Measurements from ENCODE around the gene GARIN5A.

The GARIN5A gene

GRCh38 chr19:50510121-50510670 is 33.5 kb upstream of the GARIN5A start:
- no peak for DNase-seq (ENCODE audit: low read depth)
- H3K4me3 ChIP-seq (ENCODE audit: low read depth, low read length), result peak overlapping the region; percentile 95

DNA sequence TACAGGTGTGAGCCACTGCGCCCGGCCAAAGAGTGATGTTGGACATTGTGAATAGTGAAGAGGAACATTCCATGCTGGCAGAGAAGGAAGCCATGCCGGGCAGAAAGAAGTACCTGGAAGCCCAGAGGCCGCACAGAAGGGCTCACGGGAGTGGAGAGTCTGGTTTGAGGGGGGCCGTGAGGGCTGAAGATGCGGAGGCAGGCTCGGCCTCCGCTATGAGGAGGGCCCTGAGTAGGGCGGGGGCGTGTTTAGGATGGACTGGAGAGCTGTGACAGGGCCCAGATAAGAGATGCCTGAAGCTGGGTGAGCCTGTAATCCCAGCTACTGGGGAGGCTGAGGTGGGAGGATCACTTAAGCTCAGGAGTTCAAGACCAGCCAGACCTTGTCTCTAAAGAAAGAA is 32.7 kb upstream of the GARIN5A start:
- DNase-seq (ENCODE audit: low read depth), result no peak
- no peak overlapping the region for H3K4me3 ChIP-seq (ENCODE audit: low read depth, low read length)

DNA sequence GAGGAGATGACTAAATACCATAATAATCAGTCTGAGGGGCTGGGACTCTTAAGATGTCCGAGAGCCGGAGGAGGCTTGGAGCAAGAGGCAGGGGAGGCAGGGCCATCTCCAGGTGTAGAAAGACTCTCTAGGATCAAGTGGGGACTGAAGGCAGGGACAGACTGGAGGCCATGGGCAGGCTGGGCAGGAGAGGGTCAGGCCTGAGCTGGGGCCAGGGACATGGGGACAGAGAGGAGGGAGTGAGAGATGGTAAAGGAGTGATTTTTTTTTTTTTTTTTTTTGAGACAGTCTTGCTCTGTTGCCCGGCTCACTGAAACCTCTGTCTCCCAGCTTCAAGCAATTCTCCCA is 32.2 kb upstream of the GARIN5A start:
- no peak overlapping the region for H3K4me3 ChIP-seq (ENCODE audit: low read depth, low read length)

DNA sequence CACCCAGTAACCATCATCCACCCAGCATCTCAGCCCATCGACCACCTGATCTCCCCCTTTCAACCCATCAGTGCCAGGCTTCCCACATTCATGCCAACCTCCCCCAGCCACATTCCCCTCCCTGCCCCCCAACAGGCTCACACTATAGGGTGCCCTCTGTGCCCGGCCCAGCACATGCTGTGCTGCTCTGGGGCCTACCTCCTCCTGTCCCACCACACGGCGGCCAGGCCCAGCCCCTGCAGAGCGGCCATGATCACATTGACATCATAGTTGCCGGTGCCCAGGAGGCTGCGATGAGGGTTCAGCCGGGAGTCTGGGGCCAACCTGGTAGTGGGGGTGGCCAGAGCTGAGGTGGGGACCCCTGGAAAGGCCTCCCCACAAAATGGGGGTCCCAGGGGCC is 30.7 kb upstream of the GARIN5A start:
- DNase-seq (ENCODE audit: low read depth), result no peak
- H3K4me3 ChIP-seq (ENCODE audit: low read depth, low read length), result no peak overlapping the region

More for the DNA sequence above, 32.2 kb upstream of the GARIN5A start:
- no peak for DNase-seq (ENCODE audit: low read depth)

- H3K4me3 ChIP-seq (ENCODE audit: low read depth, low read length), result no peak overlapping the region
- no peak for DNase-seq (ENCODE audit: low read depth)
Observed at GRCh38 chr19:50506700-50507099, 30.1 kb upstream of the GARIN5A start.

DNA sequence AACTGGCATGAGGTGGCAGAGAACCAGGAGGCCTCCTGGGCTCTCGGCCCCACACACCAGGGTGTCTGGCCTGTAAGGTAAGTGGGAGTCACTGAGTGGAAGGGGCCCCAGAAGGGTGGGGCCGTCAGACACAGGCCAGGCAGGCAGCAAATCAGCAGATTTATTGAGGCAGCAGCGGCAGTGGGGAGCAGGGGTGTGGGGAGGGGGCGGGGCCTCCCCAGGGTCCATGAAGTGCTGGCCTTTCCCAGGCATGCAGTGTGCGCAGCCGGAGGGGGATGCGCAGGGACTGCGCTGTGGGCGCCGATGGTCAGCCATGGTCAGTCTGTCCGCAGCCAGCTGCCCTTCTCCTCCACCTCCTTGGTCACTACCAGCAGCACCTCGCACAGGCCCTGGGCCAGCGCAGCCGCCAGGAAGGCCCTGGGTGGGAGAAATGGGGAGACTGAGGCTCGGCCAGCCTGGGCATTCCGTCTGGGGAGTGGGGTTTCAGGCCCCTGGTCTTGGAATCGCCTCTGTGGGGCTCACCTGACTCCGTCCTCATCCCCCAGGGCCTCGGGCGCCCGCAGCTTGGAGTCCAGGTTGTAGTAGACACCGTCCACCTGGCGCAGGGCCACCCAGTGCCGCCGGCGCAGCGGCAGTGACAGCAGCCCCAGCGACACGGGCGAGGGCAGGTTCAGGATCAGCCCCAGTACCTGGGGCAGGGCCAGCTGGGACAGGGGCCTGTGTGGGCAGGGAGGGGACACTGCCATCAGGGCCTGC is 29.4 kb upstream of the GARIN5A start:
- DNase-seq (ENCODE audit: low read depth), result no peak
- H3K4me3 ChIP-seq (ENCODE audit: low read depth, low read length), result no peak overlapping the region

DNA sequence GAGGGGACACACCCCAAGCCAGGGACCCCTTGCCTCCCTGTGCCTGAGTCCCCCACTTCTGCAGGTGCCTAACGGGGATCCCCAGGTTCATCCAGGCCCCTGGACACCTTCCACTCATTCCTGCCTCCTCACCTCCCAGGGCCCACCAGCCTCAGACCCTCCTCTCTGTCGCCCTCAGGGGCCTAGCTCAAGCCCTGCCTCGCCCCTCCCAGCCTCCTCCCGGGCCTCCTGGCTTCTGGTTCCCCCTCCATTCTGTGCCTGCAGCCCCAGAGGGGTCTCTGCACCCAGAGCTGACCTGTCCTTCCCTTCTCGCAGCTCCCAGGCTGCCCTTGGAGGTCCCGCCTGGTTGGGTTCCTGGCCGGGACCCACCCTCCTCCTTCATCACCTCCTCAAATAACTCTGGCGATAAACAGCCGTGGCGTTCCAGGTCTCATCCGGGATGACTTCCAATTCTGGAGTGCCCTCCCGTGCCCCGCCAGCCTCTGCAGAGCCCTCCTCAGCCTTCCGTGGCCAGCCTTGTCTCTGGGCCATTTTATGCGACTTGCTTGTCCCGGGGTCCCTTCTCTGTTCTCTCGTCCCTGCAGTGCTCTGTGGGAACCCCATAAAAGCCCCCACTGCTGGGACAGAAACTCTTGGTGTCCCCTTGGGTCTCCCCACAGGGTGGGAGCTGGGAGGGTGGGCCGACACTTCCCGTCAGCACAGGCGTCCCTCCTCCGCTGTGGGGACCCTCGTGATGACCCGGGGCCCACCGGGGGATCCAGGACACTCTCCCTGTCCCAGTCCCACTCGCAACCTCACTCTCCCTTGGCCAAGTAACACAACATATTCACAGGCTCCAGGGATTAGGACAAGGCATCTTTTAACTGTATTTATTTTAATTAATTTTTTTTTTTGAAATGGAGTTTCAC is 25.2 kb upstream of the GARIN5A start:
- no peak for DNase-seq (ENCODE audit: low read depth)
- H3K4me3 ChIP-seq (ENCODE audit: low read depth, low read length), result no peak overlapping the region

GRCh38 chr19:50501186-50501567 is 24.5 kb upstream of the GARIN5A start:
- DNase-seq (ENCODE audit: low read depth), result no peak
- no peak overlapping the region for H3K4me3 ChIP-seq (ENCODE audit: low read depth, low read length)

GRCh38 chr19:50500753-50501151 is 24.1 kb upstream of the GARIN5A start:
- DNase-seq (ENCODE audit: low read depth), result no peak
- H3K4me3 ChIP-seq (ENCODE audit: low read depth, low read length), result no peak overlapping the region

GRCh38 chr19:50500060-50500752 is 23.6 kb upstream of the GARIN5A start:
- DNase-seq (ENCODE audit: low read depth), result peak; percentile 38
- H3K4me3 ChIP-seq (ENCODE audit: low read depth, low read length), result peak overlapping the region; percentile 36

GRCh38 chr19:50498219-50499056 is 21.8 kb upstream of the GARIN5A start:
- no peak for DNase-seq (ENCODE audit: low read depth)
- H3K4me3 ChIP-seq (ENCODE audit: low read depth, low read length), result peak overlapping the region; percentile 36

DNA sequence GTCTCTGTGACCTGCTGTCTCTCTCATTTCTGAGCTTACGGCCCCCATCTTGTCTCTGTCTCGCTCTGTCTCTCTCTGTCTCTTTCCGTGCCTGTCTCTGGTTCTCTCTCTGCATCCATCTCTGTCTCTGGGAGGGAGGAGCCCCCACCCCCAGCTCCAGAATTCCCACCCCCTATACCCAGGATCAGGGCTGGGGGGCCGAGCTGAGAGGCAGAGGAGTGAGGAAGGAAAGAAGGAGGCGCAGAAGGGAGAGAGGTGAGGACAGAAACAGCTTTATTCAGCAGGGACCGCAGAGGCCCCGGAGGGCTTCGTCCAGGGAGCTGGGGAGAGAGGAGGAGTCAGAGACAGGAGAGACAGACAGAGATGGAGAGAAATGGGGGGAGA is 20.4 kb upstream of the GARIN5A start:
- DNase-seq (ENCODE audit: low read depth), result no peak
- peak overlapping the region; percentile 36 for H3K4me3 ChIP-seq (ENCODE audit: low read depth, low read length)

DNA sequence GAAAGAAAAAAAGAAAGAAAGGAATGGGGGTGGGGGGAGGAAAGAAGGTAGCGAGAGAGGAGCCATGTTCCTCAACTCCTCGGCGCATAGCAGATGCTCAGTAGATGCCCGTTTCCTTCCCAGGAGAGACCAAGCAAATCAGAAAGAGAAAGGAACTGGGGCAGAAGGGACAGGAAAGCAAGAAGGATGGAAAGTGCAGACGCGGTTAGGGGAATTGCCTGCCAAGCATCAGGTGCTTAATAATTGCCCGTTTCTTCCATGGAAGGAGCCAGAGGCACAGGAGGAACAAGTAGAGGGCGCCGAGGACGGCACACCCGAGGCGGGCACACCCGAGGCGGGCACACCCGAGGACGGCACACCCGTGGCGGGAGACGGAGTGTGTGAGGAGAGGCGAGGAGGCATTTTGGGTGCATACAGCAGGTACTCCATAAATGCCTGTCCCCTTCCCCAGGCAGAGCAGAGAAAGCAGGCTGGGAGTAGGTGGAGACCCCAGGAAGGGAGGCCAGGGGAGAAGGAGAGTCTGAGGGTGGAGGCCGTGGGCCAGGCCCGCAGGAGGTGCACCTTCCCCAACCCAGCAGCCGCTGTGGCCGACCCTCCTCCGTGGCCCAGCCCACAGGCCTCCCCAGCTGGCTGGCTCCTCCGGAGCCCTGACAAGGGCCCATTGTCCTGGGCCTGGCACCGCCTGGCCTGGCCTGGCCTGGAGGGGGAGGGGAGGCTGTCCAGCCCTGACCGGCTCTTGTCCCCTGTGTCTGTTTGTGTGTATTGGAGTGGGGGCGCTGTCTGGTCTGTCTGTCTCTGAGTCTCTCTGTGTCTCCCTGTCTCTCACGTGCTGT is 19.8 kb upstream of the GARIN5A start:
- H3K4me3 ChIP-seq (ENCODE audit: low read depth, low read length), result peak overlapping the region; percentile 36
- DNase-seq (ENCODE audit: low read depth), result no peak

- H3K4me3 ChIP-seq (ENCODE audit: low read depth, low read length), result no peak overlapping the region
- DNase-seq (ENCODE audit: low read depth), result no peak
Observed at GRCh38 chr19:50495020-50495531, 18.4 kb upstream of the GARIN5A start.

DNA sequence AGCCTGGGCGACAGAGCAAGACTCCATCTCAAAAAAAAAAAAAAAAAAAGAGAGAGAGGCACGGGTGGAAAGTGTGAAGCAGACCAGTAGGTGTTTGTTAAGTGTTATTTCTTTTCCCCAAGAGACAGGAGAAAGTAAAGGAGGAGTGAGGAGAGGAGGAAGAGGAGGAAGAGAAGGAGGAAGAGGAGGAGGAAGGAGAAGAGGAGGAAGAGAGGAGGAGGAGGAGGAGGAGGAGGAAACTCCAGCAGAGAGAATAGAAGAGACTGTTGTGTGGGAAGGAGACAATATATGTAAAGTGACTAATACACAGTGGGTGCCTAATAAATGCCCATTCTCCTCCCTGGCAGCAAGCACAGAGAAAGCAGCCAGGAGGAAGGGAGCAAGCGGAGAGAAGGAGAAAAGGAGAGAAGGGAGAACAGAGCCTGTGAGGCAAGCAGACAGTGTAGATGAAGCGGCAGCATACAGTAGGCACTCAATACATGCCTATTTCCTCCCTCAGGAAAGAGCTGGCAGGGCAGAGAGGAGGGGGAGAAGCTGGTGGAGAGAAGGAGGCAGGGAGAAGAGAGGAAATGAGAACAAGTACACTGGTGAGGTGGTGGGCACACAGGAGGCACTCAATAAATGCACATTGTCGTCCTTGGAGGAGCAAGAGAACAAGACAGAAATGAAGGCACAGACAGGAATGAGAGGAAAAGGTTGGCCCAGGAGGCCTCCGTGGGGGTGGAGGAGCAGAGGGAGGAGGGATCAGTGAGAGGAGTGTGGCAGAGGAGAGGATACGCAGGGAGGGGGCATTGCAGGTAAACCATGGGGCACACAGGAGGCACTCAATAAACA is 17.8 kb upstream of the GARIN5A start:
- no peak for DNase-seq (ENCODE audit: low read depth)
- H3K4me3 ChIP-seq (ENCODE audit: low read depth, low read length), result no peak overlapping the region

- no peak overlapping the region for H3K4me3 ChIP-seq (ENCODE audit: low read depth, low read length)
- no peak for DNase-seq (ENCODE audit: low read depth)
Observed at GRCh38 chr19:50493171-50493570, 16.5 kb upstream of the GARIN5A start.

GRCh38 chr19:50492303-50493052 is 15.8 kb upstream of the GARIN5A start:
- DNase-seq (ENCODE audit: low read depth), result no peak
- H3K4me3 ChIP-seq (ENCODE audit: low read depth, low read length), result no peak overlapping the region

All from skeletal muscle cell (primary cell).